ENCODE measurements around the gene MTERF4.
"Not testable (repeated sequence)": the region's sequence is repeated elsewhere in the genome, so short reads cannot be mapped to it uniquely, and the experiment has no call there.

The MTERF4 gene

GRCh38 chr2:241111440-241111805 is 9.3 kb upstream of the MTERF4 start:
- DNase-seq (ENCODE audit: low read depth): no peak

GRCh38 chr2:241110607-241111439 is 8.7 kb upstream of the MTERF4 start:
- DNase-seq (ENCODE audit: low read depth): no peak

- DNase-seq (ENCODE audit: low read depth): no peak
Measured at GRCh38 chr2:241110089-241110606, 8.1 kb upstream of the MTERF4 start.

- no peak for DNase-seq (ENCODE audit: low read depth)
Measured at GRCh38 chr2:241109210-241110088, 7.4 kb upstream of the MTERF4 start.

- no peak for DNase-seq (ENCODE audit: low read depth)
Measured at GRCh38 chr2:241108271-241109209, 6.5 kb upstream of the MTERF4 start.

- no peak for DNase-seq (ENCODE audit: low read depth)
Measured at GRCh38 chr2:241107031-241107783, 5.1 kb upstream of the MTERF4 start.

GRCh38 chr2:241105641-241106040 is 3.6 kb upstream of the MTERF4 start:
- no peak for DNase-seq (ENCODE audit: low read depth)

DNA sequence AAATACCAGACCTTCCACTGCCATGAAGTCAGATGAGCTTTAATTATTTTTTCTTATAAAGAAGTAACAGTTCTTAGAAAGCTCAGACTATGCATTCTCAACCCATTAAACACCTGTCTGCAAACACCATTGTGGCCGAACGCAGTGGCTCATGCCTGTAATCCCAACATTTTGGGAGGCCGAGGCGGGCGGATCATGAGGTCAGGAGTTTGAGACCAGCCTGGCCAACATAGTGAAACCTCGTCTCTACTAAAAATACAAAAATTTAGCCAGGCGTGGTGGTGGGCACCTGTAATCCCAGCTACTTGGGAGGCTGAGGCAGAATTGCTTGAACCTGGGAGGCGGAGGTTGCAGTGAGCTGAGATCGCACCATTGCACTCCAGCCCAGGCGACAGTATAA is 2.5 kb upstream of the MTERF4 start:
- not testable (repeated sequence) for DNase-seq (ENCODE audit: low read depth)

- no peak for DNase-seq (ENCODE audit: low read depth)
Measured at GRCh38 chr2:241103176-241103595, 1.1 kb upstream of the MTERF4 start.

GRCh38 chr2:241099246-241099645 is 2.8 kb downstream of the MTERF4 start:
- DNase-seq (ENCODE audit: low read depth): no peak

DNA sequence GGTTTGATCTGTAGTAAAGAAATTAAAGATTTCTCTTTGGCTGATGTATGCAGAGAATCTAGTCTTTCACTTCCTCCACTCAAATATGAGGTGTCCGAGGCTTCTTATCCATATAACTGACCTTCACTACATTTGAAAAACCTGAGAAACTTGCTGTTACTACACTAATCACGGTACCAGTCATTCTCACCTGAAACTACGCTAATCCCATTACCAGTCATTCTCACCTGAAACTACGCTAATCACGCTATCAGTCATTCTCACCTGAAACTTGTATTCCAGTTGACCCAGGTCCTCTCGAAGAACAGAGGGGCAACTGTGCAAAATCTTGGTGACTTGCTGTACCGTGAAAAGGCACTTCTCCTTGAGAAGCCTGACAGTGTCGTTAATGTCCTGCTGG is 5.1 kb downstream of the MTERF4 start:
- no peak for DNase-seq (ENCODE audit: low read depth)

GRCh38 chr2:241095594-241096290 is 6.3 kb downstream of the MTERF4 start:
- DNase-seq (ENCODE audit: low read depth): no peak

DNA sequence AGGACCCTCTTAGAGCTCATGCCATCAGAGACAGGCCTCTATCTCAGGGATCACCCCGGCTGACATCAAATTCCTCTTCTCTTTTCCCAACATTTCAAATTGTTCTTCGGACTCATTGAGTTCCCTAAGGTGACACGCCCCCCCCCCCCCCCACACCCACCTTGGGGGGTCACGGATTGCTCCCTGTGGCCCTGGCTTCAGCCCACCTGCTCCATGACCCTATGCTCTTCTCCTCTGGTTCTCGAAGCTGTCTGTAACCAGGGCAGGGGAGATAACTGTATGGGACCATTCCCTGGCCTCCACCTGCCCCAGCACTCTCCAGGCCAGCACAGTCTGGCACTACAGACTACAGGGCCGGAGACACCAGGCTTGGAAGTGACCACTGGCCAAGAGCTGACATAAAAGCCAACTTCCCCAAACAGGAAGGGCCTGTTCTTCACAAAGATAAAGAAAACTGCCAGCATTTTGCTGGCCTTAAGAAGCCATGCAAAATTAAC is 7.1 kb downstream of the MTERF4 start:
- DNase-seq (ENCODE audit: low read depth): no peak

DNA sequence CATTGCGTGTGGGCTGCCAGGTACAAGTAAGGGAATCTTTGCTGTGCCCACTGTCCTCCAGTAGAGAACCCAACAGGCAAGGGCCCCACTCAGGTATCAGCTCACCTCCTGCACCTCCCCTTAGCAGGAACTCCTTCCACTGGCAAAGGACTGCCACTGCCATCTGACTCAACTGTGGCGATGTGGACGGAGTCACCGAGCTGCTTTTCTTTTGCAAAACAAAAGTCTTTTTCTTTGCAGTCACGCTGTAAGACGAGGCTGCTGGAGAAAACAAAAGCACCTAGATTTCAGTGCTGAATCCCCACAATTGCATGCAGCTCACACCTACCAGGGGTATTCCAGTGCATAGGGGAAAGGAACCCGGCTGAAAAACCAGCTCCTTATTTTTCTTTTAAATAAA is 7.9 kb downstream of the MTERF4 start:
- DNase-seq (ENCODE audit: low read depth): no peak

GRCh38 chr2:241093133-241093781 is 8.8 kb downstream of the MTERF4 start:
- not testable (repeated sequence) for DNase-seq (ENCODE audit: low read depth)

GRCh38 chr2:241092677-241093076 is 9.4 kb downstream of the MTERF4 start:
- DNase-seq (ENCODE audit: low read depth): no peak

DNA sequence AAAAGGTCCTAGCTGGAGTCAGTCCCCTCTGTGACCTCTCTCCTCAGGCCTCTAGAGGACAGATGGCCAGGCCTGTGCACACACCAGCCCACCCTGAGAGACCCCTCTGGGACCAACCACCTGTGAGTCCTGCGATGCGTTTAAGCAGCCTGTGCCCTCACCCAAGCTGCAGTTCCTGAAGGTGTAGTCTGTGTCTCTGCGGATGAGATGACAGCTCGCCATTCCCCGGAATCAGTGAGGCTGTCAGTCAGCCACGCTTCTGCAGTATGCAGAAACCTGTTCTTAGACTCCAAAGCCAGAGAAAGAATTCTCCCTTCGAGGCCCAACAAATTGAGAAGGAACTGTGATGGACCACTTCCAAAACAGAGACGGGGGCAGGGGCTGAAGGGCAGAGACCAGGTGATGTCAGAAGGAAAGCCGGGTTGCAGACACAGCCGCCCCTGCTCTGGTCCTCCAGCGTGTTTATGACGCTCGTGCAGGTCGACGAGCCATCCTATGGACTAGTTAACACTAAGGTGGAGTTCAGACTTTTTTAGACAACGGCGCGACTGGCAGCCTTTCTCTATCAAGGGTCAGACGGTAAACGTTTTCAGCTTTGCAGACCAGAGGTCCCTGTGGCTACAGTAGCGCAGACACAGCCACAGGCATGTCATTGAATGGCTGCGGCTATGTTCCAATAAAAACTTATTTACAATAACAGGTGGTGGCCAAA is 10.2 kb downstream of the MTERF4 start:
- DNase-seq (ENCODE audit: low read depth): no peak

- DNase-seq (ENCODE audit: low read depth): no peak
Measured at GRCh38 chr2:241091201-241091600, 10.9 kb downstream of the MTERF4 start.
